H1 (cell line): Measurements from ENCODE around the gene CCNG1. TPM values are rescaled to one million over a fixed set of nuclear protein-coding genes. Genes with fewer than 3 reads are reported as not detected.

Experiments used
- EGR1 ChIP-seq: IDR thresholded peaks from 2 replicates; pipeline ENCODE4 v1.6.1; 2011; ENCODE audit warnings: low read depth, low read length, borderline replicate concordance
- EP300 ChIP-seq, 2 experiments: IDR thresholded peaks; 1 replicate in 1 of 2; 2 replicates in 1 of 2; pipeline ENCODE4 v1.6.1; 2011 to 2012; ENCODE audit warnings: low read depth in 2 of 2, low read length in 2 of 2, mild to moderate bottlenecking in 2 of 2, borderline replicate concordance in 1 of 2, inconsistent platforms in 1 of 2, moderate library complexity in 1 of 2
- GTF2F1 ChIP-seq: IDR thresholded peaks from 2 replicates; pipeline ENCODE4 v1.6.1; 2012; ENCODE audit warnings: low read depth, low read length, improper control_type of control experiment, borderline replicate concordance
- HDAC2 ChIP-seq, 2 experiments: fragments of 300-600 bp in 1 of 2; sonication (generic) in 1 of 2; IDR thresholded peaks; 2 replicates each; pipeline ENCODE4 v1.6.1; 2011 to 2012; ENCODE audit warnings: low read depth in 2 of 2, low read length in 2 of 2, mild to moderate bottlenecking in 2 of 2, moderate library complexity in 2 of 2, borderline replicate concordance in 1 of 2, inconsistent platforms in 1 of 2
- SP1 ChIP-seq: IDR thresholded peaks from 2 replicates; pipeline ENCODE4 v1.6.1; 2011; ENCODE audit warnings: low read depth, low read length
- USF2 ChIP-seq: IDR thresholded peaks from 2 replicates; pipeline ENCODE4 v1.6.1; 2011; ENCODE audit warnings: low read length, improper control_type of control experiment
- polyA plus RNA-seq, 7 experiments: library from polyadenylated mRNA; depleted of rRNA in 3 of 7; stranded (reverse) in 5 of 7; unstranded in 2 of 7; fragments of >200 nt in 5 of 7; fragments of 200-250 nt in 2 of 7; gene quantifications; 1 replicate in 5 of 7; 2 replicates in 1 of 7; 4 replicates in 1 of 7; pipeline versions ENCODE4 v1.2.1 to v1.2.3, GENCODE V29; 2011 to 2013; ENCODE audit warnings: missing spikeins in 2 of 7, mixed read lengths in 2 of 7
- total RNA-seq: library from RNA; stranded (reverse); fragmentation: NEBNext Ultra II Directional; extraction: Animal tissue kit (Norgen Biotek cat#: 25700); gene quantifications from 2 replicates; pipeline ENCODE4 v1.2.1, GENCODE V29; 2021

CCNG1 gene
- total and polyA plus RNA-seq, 2 of the 8 experiments (the other 6 are each of a cell fraction or from before 2014, with no cell fraction given): 165 to 369 TPM

- TF ChIP-seq USF2 (peak; percentile 76), GTF2F1 (peak; percentile 86; the same call in 1 of the 2 replicates), HDAC2 (IDR thresholded peaks at IDR 0.05; ENCODE audit: borderline replicate concordance in 1 of 2, low read depth in 2 of 2, low read length in 2 of 2) (peak; percentile 26 to 88; a peak in 2 of 4 replicates), EP300 (IDR thresholded peaks at IDR 0.05; ENCODE audit: borderline replicate concordance in 1 of 2, low read depth in 2 of 2, low read length in 2 of 2) (no peak; a peak in 1 of 3 replicates), SP1 (peak; percentile 95), EGR1 (0 out of 2 replicates have a peak, but pooled peaks have one; percentile 26)
These were observed at the start of gene CCNG1 (continued) for GRCh38 chr5:163437309-163438182.
